PFSK-1 (cell line): ENCODE measurements around the gene TMEM87B.

ENCODE experiments used
- POLR2AphosphoS5 ChIP-seq: IDR thresholded peaks from 2 replicates; pipeline ENCODE4 v1.6.1; 2012; ENCODE audit warnings: low read depth, mild to moderate bottlenecking, control low read depth, low read length, moderate library complexity
- TAF1 ChIP-seq: IDR thresholded peaks from 2 replicates; pipeline ENCODE4 v1.6.1; 2012; ENCODE audit warnings: low read length, control low read depth, borderline replicate concordance; ENCODE audit not compliant: insufficient read depth

DNA sequence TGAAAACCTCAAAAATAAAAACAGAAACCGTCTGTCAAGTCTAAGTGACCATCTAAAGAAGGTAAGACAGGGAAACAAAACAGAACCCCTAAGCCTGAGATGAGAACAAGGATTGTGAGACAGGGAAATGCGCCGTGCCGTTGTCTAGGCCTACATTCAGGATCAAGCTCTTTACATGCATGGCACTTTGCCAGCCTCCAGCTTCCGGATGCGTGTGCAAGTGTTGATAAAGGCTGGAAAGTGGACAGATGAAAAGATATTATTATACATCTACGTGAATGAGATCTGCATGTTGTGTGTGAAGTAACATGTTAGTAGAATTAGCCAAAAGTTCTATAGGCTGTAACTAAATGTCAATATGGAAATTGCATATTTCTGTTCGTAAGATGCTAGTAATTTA is 28.6 kb upstream of the TMEM87B start:
- TF ChIP-seq POLR2AphosphoS5 (no peak), TAF1 (no peak)
